ENCODE results near the gene LSM14A.
A peak's percentile ranks its signal among the peaks of the same experiment; 100 is the strongest.
"Not testable (repeated sequence)": the region's sequence is repeated elsewhere in the genome, so short reads cannot be mapped to it uniquely, and the experiment has no call there.

The LSM14A gene

GRCh38 chr19:34228762-34229161, 56.5 kb downstream of the LSM14A start:
- no peak for DNase-seq (ENCODE audit: low read depth in 2 of 2)

- DNase-seq (ENCODE audit: low read depth in 2 of 2) = no peak
Observed at GRCh38 chr19:34229721-34230120, 57.4 kb downstream of the LSM14A start.

- no peak for DNase-seq (ENCODE audit: low read depth in 2 of 2)
Observed at GRCh38 chr19:34230820-34231219, 58.5 kb downstream of the LSM14A start.

GRCh38 chr19:34231439-34231838, 59.1 kb downstream of the LSM14A start:
- DNase-seq (ENCODE audit: low read depth in 2 of 2) = no peak

GRCh38 chr19:34232566-34233481, 60.5 kb downstream of the LSM14A start:
- no peak for DNase-seq (ENCODE audit: low read depth in 2 of 2)

GRCh38 chr19:34235425-34235940, 63.2 kb downstream of the LSM14A start:
- no peak for DNase-seq (ENCODE audit: low read depth in 2 of 2)

GRCh38 chr19:34236035-34236987, 64.0 kb downstream of the LSM14A start:
- no peak for DNase-seq (ENCODE audit: low read depth in 2 of 2)

GRCh38 chr19:34237283-34237682, 65.0 kb downstream of the LSM14A start:
- no peak for DNase-seq (ENCODE audit: low read depth in 2 of 2)

- no peak for DNase-seq (ENCODE audit: low read depth in 2 of 2)
Observed at GRCh38 chr19:34237939-34238338, 65.6 kb downstream of the LSM14A start.

- no peak for DNase-seq (ENCODE audit: low read depth in 2 of 2)
Observed at GRCh38 chr19:34241513-34242337, 69.4 kb downstream of the LSM14A start.

GRCh38 chr19:34243138-34243875, 71.0 kb downstream of the LSM14A start:
- DNase-seq (ENCODE audit: low read depth in 2 of 2) = not testable (repeated sequence)

GRCh38 chr19:34243876-34244578, 71.7 kb downstream of the LSM14A start:
- DNase-seq (ENCODE audit: low read depth in 2 of 2) = no peak

GRCh38 chr19:34244611-34245299, 72.5 kb downstream of the LSM14A start:
- DNase-seq (ENCODE audit: low read depth in 2 of 2) = no peak

- no peak for DNase-seq (ENCODE audit: low read depth in 2 of 2)
Observed at GRCh38 chr19:34246340-34246739, 74.0 kb downstream of the LSM14A start.

- no peak for DNase-seq (ENCODE audit: low read depth in 2 of 2)
Observed at GRCh38 chr19:34248941-34249340, 76.6 kb downstream of the LSM14A start.

- DNase-seq (ENCODE audit: low read depth in 2 of 2) = not testable (repeated sequence)
Observed at GRCh38 chr19:34253167-34253566, 80.9 kb downstream of the LSM14A start.

GRCh38 chr19:34253681-34254045, 81.4 kb downstream of the LSM14A start:
- DNase-seq (ENCODE audit: low read depth in 2 of 2) = not testable (repeated sequence)

GRCh38 chr19:34254046-34254697, 81.9 kb downstream of the LSM14A start, which contains the start of gene GARRE1:
TSS of gene GARRE1 (plus strand) at chr19:34254554. CDS start at chr19:34300474, 45,920 bp downstream.
- peak; percentile 64 to 87 for DNase-seq (ENCODE audit: low read depth in 2 of 2)
